Ovary (tissue), 3 donors: Measurements from ENCODE around the gene TTLL11.

Source experiments
- EP300 ChIP-seq: sonication (generic); formaldehyde crosslinking; IDR thresholded peaks from one replicate; pipeline ENCODE4 v1.6.1; 2017; ENCODE audit warnings: antibody characterized with exemption
- POLR2A ChIP-seq: fragments of 450-650 bp; IDR thresholded peaks from one replicate; pipeline ENCODE4 v1.6.1; 2017; ENCODE audit warnings: antibody characterized with exemption, mild to moderate bottlenecking, moderate library complexity
- TF ChIP-seq, protein P1 (sequence below), 3 donors: fragments of 450-650 bp in 2 of 3; fragments of 200-600 bp in 1 of 3; IDR thresholded peaks; one replicate each; pipeline versions ENCODE4 v1.5.1 to v1.8.0; 2016 to 2022; ENCODE audit warnings: antibody characterized with exemption in 3 of 3, mild to moderate bottlenecking in 1 of 3
- donor health status: DM: no; HTN: no; CAD: no.

DNA sequence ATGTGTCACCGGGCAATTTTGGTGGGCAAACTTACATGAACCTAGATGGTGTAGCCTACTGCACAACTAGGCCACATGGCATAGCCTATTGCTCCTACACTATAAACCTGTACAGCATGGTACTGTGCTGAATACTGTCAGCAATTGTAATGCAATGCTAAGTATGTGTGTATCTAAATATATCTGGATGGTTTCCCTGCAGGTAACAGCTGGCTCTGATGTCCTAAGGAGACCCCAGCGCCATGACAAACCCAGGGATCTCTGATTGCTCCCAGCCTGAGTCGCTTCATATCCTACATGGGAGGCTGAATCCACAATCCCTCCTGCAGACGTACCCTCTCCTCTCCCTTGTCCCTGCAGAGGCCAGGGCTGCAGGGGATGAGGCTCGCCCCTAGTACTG is 26.6 kb upstream of the TTLL11 start:
- TF ChIP-seq, protein P1, sequence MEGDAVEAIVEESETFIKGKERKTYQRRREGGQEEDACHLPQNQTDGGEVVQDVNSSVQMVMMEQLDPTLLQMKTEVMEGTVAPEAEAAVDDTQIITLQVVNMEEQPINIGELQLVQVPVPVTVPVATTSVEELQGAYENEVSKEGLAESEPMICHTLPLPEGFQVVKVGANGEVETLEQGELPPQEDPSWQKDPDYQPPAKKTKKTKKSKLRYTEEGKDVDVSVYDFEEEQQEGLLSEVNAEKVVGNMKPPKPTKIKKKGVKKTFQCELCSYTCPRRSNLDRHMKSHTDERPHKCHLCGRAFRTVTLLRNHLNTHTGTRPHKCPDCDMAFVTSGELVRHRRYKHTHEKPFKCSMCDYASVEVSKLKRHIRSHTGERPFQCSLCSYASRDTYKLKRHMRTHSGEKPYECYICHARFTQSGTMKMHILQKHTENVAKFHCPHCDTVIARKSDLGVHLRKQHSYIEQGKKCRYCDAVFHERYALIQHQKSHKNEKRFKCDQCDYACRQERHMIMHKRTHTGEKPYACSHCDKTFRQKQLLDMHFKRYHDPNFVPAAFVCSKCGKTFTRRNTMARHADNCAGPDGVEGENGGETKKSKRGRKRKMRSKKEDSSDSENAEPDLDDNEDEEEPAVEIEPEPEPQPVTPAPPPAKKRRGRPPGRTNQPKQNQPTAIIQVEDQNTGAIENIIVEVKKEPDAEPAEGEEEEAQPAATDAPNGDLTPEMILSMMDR (IDR thresholded peaks at IDR 0.05): no peak
- TF ChIP-seq POLR2A: no peak
- no peak for TF ChIP-seq EP300
